Osteoblast (primary cell): ENCODE measurements around the gene ZMIZ1. TPM values are rescaled to one million over a fixed set of nuclear protein-coding genes. Genes with fewer than 3 reads are reported as not detected.

ENCODE experiments used
- DNase-seq: peaks from one replicate; pipeline ENCODE4 v3.0.0; 2011; ENCODE audit warnings: low spot score, mixed read lengths; ENCODE audit not compliant: insufficient read length; ENCODE audit errors: missing footprints
- H2AFZ ChIP-seq: 2 replicates; pipeline ENCODE4 v1.6.0; 2011; ENCODE audit warnings: mild to moderate bottlenecking, low read length
- H3K27ac ChIP-seq: 2 replicates; pipeline ENCODE4 v1.5.1; 2011; ENCODE audit warnings: mild to moderate bottlenecking, low read depth, low read length, moderate library complexity
- H3K27me3 ChIP-seq: 2 replicates; pipeline ENCODE4 v1.6.0; 2012; ENCODE audit warnings: mild to moderate bottlenecking, control low read depth, inconsistent platforms, low read length, moderate library complexity; ENCODE audit not compliant: insufficient read depth
- H3K36me3 ChIP-seq: 2 replicates; pipeline ENCODE4 v1.5.1; 2011; ENCODE audit warnings: mild to moderate bottlenecking, low read length, control low read depth, moderate library complexity; ENCODE audit not compliant: insufficient read depth
- H3K4me1 ChIP-seq: 2 replicates; pipeline ENCODE4 v1.5.1; 2011; ENCODE audit warnings: mild to moderate bottlenecking, low read length, control low read depth, moderate library complexity; ENCODE audit not compliant: insufficient read depth
- H3K4me2 ChIP-seq: 2 replicates; pipeline ENCODE4 v1.6.0; 2011; ENCODE audit warnings: mild to moderate bottlenecking, low read length; ENCODE audit not compliant: insufficient read depth
- H3K4me3 ChIP-seq: fragments of 200-600 bp; sonication (generic); 3 replicates; pipeline ENCODE4 v1.5.1; 2012; ENCODE audit warnings: mild to moderate bottlenecking, low read length, inconsistent platforms; ENCODE audit not compliant: insufficient read depth
- H3K79me2 ChIP-seq: 2 replicates; pipeline ENCODE4 v1.6.0; 2012; ENCODE audit warnings: mild to moderate bottlenecking, low read length, control low read depth, inconsistent platforms; ENCODE audit not compliant: insufficient read depth
- H3K9me3 ChIP-seq: 2 replicates; pipeline ENCODE4 v1.5.1; 2011; ENCODE audit warnings: low read depth, low read length, control low read depth
- H4K20me1 ChIP-seq: 2 replicates; pipeline ENCODE4 v1.6.0; 2012; ENCODE audit warnings: mild to moderate bottlenecking, low read length, control low read depth; ENCODE audit not compliant: insufficient read depth
- total RNA-seq: library from RNA; depleted of rRNA; stranded (reverse); fragments of >200 nt; gene quantifications from 2 replicates; pipeline ENCODE4 v1.2.3, GENCODE V29; 2012
- TF ChIP-seq, protein P1 (sequence below): IDR thresholded peaks from 2 replicates; pipeline ENCODE4 v1.5.1; 2011; ENCODE audit warnings: mild to moderate bottlenecking, low read depth, low read length, moderate library complexity; ENCODE audit errors: extremely low read depth

ZMIZ1 gene
- total RNA-seq, 1 donor: 40.9 TPM

GRCh38 chr10:79230328-79230830 is 161.6 kb downstream of the ZMIZ1 start:
- no peak overlapping the region for H3K27ac ChIP-seq
- H3K4me2 ChIP-seq: no peak overlapping the region
- H3K27me3 ChIP-seq: no peaks in the 10 kb centered on the region
- no peak overlapping the region for H3K4me3 ChIP-seq
- TF ChIP-seq, protein P1, sequence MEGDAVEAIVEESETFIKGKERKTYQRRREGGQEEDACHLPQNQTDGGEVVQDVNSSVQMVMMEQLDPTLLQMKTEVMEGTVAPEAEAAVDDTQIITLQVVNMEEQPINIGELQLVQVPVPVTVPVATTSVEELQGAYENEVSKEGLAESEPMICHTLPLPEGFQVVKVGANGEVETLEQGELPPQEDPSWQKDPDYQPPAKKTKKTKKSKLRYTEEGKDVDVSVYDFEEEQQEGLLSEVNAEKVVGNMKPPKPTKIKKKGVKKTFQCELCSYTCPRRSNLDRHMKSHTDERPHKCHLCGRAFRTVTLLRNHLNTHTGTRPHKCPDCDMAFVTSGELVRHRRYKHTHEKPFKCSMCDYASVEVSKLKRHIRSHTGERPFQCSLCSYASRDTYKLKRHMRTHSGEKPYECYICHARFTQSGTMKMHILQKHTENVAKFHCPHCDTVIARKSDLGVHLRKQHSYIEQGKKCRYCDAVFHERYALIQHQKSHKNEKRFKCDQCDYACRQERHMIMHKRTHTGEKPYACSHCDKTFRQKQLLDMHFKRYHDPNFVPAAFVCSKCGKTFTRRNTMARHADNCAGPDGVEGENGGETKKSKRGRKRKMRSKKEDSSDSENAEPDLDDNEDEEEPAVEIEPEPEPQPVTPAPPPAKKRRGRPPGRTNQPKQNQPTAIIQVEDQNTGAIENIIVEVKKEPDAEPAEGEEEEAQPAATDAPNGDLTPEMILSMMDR: no peak
- peaks cover 74% of the 10 kb centered on the region for H4K20me1 ChIP-seq
- no peaks in the 10 kb centered on the region for H3K9me3 ChIP-seq
- H3K79me2 ChIP-seq: peaks cover 22% of the 10 kb centered on the region
- H2AFZ ChIP-seq: no peak overlapping the region
- peaks cover 72% of the 10 kb centered on the region for H3K36me3 ChIP-seq
- peaks cover 14% of the 10 kb centered on the region for H3K4me1 ChIP-seq
- DNase-seq: no peak

DNA sequence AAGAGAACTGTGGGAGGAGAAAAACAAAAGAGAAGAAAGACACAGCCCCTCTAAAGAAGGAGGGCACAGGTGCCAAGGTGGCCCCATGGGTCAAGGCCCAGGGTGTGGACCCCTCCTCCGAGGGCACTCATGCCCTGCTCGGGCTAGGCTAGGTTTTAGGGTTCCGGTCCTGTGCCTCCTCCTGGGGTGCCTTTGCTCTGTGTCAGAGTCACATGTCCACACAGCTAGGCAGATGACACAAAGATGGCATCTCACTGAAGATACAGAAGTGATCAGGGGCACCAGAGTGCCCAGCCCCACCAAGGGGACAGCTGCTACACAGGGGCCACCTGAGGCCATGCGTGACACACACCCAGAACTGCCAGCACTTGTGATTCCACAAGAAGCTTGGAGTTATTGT is 162.1 kb downstream of the ZMIZ1 start:
- Histone ChIP-seq H3K79me2 (peaks cover 22% of the 10 kb centered on the region), H3K4me3 (no peak overlapping the region), H3K27me3 (no peaks in the 10 kb centered on the region), H3K4me2 (no peak overlapping the region), H3K9me3 (no peaks in the 10 kb centered on the region), H3K27ac (no peak overlapping the region), H3K36me3 (peaks cover 76% of the 10 kb centered on the region), H4K20me1 (peaks cover 75% of the 10 kb centered on the region), H3K4me1 (peaks cover 14% of the 10 kb centered on the region), H2AFZ (no peak overlapping the region)
- TF ChIP-seq, protein P1: no peak
- no peak for DNase-seq

GRCh38 chr10:79231908-79232307 is 163.1 kb downstream of the ZMIZ1 start:
- Histone ChIP-seq H2AFZ (no peak overlapping the region), H4K20me1 (peaks cover 79% of the 10 kb centered on the region), H3K4me2 (no peak overlapping the region), H3K27me3 (no peaks in the 10 kb centered on the region), H3K4me3 (no peak overlapping the region), H3K79me2 (peaks cover 21% of the 10 kb centered on the region), H3K36me3 (peaks cover 71% of the 10 kb centered on the region), H3K9me3 (no peaks in the 10 kb centered on the region), H3K4me1 (peaks cover 14% of the 10 kb centered on the region), H3K27ac (no peak overlapping the region)
- no peak for DNase-seq
- TF ChIP-seq, protein P1: no peak

DNA sequence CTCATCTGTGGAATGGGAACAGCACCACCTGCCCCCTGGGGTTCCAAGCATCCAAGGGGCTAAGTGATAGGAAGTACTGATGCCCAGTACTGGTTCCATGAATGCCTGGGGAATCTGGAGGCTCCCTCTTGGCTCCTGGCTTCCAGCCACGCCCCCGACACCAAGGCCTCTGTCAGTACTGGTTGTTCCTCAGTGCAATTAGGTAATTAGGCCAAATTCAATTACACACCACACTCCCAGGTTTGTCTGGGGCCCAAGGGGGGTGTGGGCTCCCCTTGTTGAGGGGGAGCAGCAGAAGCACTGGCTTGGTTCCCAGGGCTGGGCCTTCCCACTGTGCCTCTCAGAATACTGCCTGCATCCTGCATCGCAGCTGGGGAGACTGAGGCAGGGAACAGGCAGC is 164.1 kb downstream of the ZMIZ1 start:
- TF ChIP-seq, protein P1: no peak
- no peaks in the 10 kb centered on the region for H3K27me3 ChIP-seq
- no peaks in the 10 kb centered on the region for H3K9me3 ChIP-seq
- H3K4me2 ChIP-seq: no peak overlapping the region
- H3K4me3 ChIP-seq: no peak overlapping the region
- peaks cover 67% of the 10 kb centered on the region for H3K36me3 ChIP-seq
- peaks cover 21% of the 10 kb centered on the region for H3K79me2 ChIP-seq
- H3K27ac ChIP-seq: no peak overlapping the region
- peaks cover 19% of the 10 kb centered on the region for H3K4me1 ChIP-seq
- H4K20me1 ChIP-seq: peaks cover 78% of the 10 kb centered on the region
- no peak overlapping the region for H2AFZ ChIP-seq
- no peak for DNase-seq
